GM18508 (cell line): ENCODE measurements around the gene GRK5.
"Not testable (repeated sequence)": the region's sequence is repeated elsewhere in the genome, so short reads cannot be mapped to it uniquely, and the experiment has no call there.

Source experiments
- ATAC-seq: cut with Tn5 transposase; IDR thresholded peaks from one replicate; pipeline ENCODE4 v1.9.1; 2021; ENCODE audit warnings: moderate number of reproducible peaks; ENCODE audit not compliant: insufficient read depth, unreplicated experiment

Gene GRK5

DNA sequence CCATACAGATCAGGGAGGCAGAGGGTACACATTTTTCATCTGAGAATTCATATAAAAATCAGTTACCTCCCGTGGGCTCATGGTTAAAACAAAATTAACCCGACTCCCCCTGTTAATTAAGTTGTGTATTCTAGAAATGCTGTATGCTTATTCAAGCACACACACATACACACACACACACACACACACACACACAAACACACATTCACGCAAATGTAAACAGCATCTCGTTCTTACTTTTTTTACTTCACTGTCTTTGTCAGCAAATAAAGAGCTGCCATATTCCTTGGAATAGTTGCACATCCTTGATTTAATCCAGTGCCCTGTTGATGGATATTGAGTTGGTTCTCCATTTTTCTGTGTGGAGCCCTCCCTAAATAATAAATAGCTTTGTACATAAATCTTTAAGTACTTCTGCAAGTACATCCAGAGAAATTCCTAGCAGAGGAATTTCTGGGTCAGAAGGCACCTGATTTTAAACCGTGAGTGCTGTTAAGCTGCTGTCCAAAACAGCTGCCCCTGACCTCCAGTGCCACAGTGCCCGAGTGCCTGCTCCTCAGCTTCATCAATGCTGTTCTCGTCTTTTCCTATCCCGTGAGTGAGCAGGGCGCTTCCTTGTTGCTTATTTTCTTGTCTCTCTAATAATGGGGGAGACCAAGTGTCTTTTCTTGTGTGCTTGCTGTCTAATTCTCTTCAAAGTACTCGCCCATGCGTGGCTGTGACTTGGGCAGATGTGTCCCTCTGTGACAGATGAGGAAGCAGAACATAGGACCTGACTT lies 217.9 kb downstream of the GRK5 start:
- no peak for ATAC-seq

DNA sequence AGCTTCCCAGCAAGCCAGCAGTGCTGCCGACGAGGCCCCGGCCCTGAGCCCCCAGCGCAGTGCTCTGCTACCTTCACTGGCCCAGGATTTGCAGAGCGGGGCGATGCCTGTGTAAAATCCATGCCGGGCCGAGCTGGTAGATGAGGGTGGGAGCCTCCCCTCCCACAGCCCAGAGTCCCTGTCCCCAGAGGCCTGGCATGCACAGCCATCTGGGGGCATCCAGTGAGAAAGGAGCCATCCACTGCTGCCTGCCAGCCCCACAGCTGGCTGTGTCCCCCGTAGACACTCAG lies 218.5 kb downstream of the GRK5 start:
- no peak for ATAC-seq

DNA sequence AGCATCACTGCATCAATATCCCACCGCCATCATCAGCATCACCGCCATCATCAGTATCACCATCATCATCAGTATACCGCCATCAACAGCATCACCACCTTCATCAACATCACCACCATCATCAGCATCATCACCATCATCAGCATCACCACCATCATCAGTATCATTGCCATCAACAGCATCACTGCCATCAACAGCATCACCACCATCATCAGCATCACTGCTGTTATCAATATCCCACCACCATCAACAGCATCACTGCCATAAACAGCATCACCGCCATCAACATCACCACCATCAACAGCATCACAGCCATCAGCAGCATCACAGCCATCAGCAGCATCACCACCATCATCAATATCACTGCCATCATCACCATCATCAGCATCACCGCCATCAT lies 219.3 kb downstream of the GRK5 start:
- no peak for ATAC-seq

DNA sequence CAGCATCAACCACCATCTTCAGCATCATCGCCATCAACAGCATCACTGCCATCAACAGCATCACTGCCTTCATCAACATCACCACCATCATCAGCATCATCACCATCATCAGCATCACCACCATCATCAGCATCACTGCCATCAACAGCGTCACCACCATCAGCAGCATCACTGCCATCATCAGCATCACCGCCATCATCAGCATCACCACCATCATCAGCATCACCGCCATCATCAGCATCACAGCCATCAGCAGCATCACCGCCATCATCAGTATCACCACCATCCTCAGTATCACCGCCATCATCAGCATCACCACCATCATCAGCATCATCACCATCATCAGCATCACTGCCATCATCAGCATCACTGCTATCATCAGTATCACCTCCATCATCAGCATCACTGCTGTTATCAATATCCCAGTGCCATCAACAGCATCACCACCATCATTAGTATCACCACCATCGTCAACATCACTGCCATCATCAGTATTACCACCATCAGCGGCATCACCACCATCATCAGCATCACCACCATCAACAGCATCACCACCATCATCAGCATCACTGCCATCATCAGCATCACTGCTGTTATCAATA lies 220.0 kb downstream of the GRK5 start:
- no peak for ATAC-seq

DNA sequence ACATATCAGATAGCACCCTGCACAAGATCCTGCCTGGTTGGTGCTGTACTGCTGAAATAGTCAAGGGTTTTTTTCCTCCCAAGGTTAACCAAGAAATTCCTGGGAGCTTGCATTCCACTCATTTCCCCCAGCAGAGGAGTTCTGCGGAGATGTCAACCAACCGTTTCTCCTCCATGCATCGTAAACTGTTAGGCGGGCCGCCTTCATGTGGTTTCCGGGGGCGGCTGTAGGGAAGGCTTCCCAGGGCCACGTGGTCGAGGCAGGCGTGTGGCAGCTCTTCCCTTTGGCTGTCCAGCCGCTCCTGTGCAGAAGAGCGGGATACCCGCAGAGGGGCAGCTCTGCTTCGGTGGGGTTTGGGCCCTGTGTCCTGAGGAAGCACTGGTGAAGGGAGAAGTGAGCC lies 221.4 kb downstream of the GRK5 start:
- no peak for ATAC-seq

DNA sequence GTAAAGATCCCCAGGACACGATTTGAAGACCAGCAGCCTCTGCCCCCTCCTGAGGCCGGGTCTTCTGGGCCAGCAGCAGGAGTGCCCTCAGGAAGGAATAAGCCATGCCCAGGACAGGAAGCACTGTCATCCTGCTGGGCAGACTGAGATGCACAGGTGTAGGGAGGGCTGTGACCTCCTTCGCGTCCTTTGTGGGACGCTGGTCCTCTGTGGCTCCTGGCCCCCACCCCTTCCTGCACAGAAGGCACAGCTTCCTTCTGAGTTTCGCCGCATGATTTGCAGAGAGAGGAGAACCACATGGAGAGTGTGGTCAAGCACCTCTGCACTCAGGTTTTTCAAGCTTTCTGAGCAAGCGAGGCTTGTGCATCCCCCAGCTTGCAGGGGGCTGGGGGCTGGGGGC lies 222.4 kb downstream of the GRK5 start:
- ATAC-seq, result no peak

DNA sequence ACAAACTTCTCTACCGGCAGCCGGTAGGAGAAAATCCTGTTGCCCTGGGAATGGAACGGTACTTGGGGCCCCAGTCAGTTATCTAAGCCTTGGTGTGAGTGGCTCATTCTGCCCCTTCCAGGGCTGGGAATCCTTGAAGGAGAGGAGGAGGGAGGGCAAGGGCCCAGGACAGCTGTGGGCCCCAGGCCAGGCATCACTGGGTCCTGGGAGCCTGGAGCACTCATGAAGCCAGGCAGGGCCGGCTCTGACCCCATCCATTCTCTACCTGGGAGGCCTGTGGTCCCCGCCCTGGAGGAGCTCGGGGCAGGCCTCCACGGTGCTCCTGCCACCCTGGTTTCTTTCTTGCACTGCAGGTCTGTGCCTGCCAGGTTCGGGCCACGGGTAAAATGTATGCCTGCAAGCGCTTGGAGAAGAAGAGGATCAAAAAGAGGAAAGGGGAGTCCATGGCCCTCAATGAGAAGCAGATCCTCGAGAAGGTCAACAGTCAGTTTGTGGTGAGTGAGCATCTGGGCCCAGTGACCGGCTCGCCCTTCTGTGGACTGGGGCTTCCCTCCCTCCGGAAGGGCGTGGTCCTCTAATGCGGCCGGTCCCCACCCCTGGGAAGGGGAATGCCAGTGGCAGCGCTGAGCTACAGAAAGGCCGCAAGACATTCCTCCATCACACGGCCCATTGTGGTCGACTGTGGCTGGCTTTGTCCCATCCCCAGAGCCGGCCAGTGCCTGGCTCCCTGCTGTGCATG lies 223.8 kb downstream of the GRK5 start:
- ATAC-seq, result no peak

DNA sequence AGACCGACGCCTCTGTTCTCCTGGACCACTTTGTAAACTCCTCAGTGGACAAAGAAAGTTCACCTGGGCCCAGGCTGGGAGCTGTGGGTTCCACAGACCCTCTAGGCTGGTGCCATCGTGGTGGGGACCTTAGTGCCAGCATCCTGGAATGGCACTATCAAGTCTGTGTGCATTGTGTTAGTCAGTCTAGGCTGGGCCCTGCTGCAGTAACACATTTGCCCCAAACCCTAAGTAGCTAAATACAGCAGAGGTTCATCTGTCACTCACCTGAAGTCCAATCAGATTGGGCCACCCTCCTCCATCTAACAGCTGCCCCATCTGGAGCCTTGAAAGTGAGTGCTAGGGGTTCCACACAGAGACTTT lies 224.4 kb downstream of the GRK5 start:
- no peak for ATAC-seq

DNA sequence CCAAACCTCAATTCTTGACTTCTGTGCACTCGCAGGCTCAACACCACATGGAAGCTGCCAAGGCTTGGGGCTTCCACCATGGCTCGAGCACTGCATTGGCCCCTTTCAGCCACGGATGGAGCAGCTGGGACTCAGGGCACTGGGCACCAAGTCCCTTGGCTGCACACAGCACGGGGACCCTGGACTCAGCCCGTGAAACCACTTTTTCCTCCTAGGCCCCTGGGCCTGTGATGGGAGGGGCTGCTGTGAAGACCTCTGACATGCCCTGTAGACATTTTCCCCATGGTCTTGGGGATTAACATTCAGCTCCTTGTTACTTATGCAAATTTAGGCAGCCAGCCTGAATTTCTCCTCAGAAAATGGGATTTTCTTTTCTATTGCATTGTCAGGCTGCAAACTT lies 227.6 kb downstream of the GRK5 start:
- ATAC-seq, result not testable (repeated sequence)

DNA sequence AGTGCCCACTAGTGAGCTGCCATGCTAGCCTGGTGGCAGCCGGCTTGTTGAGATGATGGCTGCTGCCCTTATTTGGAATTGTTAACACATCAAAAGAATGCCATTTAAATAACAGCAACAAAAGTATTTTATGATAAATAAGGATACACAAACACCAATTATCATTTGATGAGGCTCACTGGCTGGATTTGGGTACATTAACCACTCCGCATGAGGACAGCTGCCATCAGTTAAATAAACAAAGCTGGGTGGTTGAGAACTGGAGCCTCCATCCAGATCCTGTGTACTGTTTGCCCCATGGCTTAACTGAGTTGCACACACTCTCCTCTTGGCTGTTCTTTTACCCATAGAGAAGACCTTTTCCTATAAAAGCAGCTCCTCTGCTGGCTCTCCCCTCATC lies 231.3 kb downstream of the GRK5 start:
- no peak for ATAC-seq

DNA sequence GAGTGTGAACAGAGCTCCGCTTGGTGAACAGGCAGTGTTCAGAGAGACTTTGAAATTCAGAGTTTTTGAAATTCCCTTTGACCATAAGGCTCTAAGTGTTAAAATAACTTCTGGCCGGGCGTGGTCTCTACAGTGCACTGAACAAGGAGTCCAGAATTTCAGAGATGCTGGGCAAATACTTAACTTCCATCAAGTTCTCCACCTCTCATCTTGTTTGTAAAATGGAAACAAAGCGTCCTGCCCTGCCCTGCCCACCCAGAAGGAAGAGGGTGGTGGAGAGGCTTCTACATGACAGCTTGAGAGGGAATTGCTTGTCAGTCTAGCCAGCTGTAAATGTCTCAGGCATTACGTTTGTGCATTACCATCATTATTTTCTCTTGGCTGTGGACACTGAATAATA lies 232.6 kb downstream of the GRK5 start:
- ATAC-seq, result no peak

DNA sequence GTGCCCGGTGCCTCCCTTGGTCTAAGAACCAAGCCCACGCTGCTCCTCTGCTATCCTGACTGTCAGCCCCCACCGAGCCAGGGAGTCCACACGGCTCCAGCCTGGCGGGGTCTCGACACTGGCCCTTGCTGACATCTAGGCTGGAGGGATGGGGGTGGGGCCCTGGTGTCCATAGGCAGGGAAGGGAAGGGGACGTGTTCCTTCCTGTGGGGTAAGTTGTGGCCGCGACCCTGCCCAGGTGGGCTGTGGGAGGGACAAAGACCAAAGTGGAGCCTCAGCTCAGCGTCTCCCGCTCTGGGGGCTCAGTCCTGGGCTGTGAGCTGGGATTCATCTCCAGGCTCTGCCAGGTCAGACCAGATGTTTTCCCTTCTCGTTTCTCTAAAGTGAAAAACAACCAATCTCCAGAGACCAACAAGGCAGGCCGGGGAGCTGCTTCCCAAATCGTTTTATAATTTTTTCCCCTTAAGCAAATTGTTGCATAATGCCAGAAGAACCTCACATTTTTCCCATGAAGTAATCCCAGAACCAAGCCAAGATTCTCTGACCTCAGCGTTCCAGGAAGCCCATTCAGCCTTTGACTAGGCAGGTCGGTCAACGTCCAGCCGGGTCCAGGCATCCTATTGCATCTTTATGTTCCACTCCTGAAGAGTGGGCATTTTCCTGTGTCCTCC lies 233.9 kb downstream of the GRK5 start:
- ATAC-seq, result no peak

DNA sequence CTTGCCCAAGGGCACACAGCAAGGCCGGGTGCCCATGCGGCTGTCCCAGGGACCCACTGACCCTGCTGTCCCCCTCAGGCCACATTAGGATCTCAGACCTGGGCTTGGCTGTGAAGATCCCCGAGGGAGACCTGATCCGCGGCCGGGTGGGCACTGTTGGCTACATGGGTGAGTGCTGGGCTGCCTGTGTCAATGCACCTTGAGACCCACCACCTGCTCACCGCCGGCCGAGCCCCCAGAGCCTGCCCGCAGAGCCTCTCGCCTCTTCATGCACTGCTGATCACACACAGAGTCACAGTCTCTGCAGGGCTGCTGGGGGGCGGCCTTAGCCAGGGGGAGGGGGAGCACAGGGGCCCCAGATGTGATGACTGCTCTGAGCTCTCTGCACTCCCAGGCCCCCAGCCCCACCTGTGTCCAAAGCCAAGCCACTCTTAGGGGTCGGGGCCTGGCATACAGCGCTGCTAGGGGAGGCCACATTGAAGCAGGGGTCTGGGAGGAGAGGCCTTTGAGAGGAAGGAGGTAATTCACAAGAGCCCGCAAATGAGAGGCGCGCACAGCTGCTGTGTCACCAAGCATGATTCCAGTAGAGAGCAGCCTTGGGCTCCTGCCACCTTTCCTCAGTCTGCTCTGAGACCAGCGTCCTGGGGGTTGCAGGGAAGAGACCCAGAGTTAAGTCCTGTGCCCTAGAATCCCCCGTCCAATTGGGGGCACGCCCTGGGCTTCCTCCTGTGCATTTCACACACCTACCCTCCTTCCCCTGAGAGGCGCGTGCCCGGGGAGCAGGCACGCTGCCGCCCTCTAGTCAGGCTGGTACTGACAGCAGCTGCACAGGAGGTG lies 234.8 kb downstream of the GRK5 start:
- no peak for ATAC-seq

DNA sequence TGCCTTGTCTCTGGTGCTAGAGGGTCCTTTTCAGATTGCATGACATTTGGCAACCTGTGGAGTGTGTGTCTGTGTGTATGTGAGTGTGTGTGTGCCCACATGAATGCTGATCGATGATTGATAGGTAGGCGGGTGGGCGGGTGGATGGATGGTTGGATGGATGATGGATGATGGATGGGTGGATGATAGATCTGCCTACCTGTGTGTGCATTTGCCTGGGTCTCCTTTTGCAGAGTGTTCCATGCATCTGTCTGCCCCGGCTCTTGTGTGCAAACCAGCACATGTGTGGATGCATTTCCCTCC lies 235.3 kb downstream of the GRK5 start:
- ATAC-seq, result no peak

DNA sequence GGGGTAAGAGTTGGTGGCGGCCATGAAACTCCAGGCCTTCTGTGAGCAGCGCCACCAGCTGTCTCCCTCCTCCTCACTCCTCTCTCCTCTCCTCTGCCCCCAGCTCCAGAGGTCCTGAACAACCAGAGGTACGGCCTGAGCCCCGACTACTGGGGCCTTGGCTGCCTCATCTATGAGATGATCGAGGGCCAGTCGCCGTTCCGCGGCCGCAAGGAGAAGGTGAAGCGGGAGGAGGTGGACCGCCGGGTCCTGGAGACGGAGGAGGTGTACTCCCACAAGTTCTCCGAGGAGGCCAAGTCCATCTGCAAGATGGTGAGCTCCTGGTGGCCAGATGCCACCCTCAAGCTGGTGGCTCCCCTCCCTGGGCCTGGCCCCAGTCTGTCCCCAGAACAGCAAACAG lies 236.1 kb downstream of the GRK5 start:
- no peak for ATAC-seq

DNA sequence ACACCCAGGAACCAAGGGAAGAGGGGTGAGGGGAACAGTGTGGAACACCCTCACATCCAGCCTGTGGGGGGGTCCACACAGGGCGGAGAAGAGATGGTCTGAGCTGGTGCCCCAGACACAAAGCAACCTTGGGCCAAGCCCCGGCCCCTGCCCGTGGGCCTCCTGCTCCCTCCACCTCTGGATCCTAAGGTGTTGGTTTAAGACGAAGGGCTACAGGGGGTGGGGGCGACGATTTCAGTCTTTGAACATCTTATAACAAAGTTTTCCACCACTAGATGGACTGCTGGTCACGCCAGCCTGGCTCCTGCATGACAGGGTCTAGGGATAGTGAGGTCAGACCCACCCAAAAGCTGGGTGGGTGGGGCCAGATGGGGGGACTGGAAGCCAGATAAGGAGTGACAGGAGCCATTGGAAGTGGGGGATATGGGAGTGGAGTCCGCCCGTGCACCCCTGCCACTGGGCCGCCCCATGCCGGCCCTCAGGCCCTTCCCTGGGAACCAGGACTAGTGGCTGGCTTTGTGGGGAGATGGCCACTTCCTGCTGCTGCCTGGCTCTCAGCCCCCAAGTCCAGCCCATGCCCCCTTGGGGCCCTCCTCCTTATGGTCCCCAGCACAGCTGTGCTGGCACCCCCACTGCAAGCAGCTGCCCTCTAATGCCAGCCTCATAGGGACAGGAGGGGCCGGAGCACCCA lies 236.7 kb downstream of the GRK5 start:
- no peak for ATAC-seq

DNA sequence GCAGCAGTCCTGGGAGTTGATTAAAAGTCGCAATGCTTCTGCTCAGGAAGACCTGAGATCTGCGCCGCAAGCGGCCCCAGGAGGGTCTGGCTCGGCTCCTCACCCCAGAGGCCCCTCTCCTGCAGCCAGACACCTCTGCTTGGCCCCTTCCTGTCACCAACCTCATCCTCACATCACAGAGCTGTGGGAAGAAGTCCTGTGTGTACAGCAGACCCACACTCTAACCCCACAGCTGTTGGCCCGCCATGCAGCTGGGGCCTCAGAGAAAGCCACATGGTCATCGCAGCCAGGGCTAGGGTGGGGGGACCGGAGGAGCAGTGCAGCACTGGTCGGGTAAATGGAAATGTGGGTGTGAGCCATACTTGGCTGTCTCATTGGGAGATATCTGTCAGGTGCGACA lies 237.5 kb downstream of the GRK5 start:
- ATAC-seq, result no peak

DNA sequence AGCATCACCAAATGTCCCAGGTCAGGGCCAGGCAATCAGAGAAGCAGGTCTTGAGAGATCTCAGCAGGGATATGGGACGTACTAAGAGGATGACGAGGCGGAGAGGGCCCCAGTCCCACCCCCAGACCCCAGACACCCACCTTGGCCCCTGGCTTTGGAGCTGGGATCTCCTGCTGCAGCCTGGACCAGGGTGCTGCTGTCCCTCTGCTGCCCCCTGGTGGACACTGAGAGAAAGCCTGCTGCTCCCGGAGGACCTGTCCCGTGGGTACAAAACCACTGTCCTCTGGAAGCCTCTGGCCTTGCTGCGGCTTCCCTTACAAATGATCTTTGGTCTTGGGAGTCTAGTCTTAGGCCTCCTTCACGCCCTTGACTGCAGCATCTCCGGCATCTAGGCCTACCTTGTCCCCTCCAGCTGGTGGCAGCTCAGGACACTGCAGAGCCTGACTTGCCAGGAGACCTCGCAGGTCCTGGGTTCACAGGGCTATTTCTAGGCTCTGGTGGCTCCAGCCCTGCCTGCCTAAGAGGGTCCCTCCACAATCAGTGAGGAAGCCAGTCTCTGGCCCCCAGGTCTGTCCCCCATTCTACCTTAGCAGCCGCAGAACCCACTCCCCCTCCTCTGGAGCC lies 238.1 kb downstream of the GRK5 start:
- no peak for ATAC-seq

DNA sequence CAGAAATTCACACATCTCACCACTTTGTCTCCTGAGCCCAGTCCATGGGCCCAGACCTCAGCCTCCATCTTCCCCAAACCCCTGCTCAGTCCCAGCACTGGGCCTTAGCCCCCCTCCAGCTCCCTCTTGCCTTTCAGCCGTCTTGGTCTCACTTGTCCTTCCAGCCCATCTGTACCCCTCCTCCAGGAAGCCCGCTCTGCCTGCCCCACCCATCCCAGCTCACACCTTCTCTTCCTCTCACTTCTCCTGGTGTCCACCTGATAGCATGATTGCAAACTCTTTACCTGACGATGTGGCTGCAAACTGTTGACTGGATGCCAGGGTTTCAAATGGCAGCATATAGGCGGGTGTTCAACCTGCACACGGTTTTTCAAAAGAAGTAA lies 238.6 kb downstream of the GRK5 start:
- ATAC-seq, result no peak
